Epithelial cell of esophagus (primary cell): ENCODE data around the gene RORC.

ENCODE experiments used
- DNase-seq: peaks from one replicate; pipeline ENCODE4 v3.0.0; 2010; ENCODE audit warnings: low read depth
- H3K4me3 ChIP-seq: 2 replicates; pipeline ENCODE4 v1.5.1; 2011; ENCODE audit warnings: mild to moderate bottlenecking, low read length, control low read depth
- TF ChIP-seq, protein P1 (sequence below): IDR thresholded peaks from 2 replicates; pipeline ENCODE4 v1.5.1; 2011; ENCODE audit warnings: low read depth, mild to moderate bottlenecking, low read length, control low read depth, inconsistent platforms; ENCODE audit not compliant: insufficient read depth; ENCODE audit errors: missing control alignments

RORC gene

DNA sequence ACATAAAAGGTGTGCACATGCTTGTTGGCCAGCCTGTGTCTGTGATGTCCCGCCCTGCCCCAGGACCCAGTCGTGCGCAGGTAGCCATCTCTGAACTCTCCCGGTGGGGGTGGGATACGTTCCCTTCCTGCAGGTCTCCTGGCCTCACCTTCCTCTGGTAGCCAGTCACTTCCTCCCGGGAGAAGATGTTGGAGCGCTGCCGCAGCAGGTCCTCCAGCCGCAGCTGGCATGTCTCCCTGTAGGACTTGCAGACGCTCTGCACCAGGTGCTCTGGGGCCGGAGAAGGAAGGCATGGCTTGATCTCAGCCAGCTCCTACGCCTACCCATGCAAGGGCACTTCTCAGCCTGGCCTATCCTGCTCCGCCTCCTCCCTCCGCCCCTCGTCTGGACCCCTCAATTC, 17.2 kb downstream of the RORC start:
- no peak overlapping the region for H3K4me3 ChIP-seq
- TF ChIP-seq, protein P1, sequence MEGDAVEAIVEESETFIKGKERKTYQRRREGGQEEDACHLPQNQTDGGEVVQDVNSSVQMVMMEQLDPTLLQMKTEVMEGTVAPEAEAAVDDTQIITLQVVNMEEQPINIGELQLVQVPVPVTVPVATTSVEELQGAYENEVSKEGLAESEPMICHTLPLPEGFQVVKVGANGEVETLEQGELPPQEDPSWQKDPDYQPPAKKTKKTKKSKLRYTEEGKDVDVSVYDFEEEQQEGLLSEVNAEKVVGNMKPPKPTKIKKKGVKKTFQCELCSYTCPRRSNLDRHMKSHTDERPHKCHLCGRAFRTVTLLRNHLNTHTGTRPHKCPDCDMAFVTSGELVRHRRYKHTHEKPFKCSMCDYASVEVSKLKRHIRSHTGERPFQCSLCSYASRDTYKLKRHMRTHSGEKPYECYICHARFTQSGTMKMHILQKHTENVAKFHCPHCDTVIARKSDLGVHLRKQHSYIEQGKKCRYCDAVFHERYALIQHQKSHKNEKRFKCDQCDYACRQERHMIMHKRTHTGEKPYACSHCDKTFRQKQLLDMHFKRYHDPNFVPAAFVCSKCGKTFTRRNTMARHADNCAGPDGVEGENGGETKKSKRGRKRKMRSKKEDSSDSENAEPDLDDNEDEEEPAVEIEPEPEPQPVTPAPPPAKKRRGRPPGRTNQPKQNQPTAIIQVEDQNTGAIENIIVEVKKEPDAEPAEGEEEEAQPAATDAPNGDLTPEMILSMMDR: no peak
- DNase-seq: no peak

DNA sequence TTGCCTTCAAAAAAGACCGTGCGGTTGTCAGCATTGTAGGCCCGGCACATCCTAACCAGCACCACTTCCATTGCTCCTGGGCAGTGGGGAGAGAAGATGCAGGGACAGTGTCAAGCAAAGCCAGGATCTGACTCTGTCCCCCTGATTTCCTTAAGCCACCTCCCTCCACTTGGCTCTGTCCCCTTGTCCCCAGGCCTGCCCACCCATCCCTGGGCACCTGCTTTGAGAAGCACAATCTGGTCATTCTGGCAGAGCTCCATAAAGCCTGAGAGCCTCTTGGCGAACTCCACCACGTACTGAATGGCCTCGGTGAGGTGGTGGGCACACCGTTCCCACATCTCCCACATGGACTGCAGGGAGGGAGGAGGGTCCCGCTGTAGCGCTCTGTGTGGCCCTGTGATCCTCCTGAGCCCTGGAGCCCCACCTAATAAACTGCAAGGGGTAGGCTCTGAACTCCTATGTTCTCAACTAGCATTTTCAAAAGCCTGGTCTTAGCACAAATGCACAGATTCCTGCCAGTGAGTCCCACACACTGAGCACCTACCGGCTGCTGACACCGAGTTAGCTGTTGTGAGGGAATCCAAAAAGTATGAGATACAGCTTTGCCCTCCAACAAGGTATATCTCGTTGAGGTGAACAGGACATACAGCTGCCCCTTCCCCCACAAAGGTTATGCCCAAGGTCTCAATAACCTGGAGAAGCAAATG, 18.2 kb downstream of the RORC start:
- TF ChIP-seq, protein P1: no peak
- H3K4me3 ChIP-seq: no peak overlapping the region
- DNase-seq: no peak

DNA sequence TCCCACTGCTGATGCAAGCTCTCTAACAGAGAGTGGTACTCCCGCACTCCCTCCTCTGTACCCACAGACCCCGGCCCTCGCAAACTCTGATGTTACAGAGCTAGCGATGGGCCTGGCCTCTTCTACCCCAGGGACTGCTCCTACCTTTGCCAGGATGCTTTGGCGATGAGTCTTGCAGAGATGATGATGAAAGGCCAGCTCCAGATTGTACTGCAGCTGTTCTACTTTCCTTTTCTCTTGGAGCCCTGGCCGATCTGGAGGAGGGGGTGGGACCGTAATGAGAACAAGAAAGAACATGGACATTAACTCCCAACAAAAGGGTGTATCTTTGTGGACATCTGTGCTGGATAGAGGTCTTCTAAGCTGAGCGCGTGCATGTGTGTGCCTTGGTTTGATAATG, 20.4 kb downstream of the RORC start:
- no peak for DNase-seq
- TF ChIP-seq, protein P1: no peak
- H3K4me3 ChIP-seq: no peak overlapping the region

DNA sequence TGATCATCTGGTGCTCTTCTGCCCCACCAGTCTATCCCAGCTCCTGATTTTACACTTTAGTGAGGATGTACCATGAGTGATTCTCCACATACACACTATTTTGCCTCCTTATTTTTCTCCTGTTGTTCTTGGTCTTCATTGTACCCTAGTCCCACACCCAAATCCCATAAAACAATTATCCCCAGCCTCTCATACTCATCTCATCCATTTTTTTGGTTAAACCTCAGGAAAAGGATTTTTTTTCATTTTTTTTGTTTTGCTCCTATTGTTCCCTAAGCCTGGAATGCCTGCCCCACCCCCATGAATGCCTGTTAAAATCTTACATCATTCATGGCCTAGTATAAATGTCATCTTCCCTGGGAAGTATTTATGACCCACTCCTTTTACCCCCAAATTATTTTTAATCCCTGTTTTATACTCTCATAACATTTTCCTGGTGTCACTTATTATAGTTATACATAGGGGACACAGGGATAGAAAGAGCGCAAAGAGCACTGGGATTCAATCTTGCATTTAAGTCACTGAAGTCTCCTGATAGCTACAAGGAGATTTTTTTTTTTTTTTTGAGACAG, 21.5 kb downstream of the RORC start:
- TF ChIP-seq, protein P1: no peak
- DNase-seq: no peak
- no peak overlapping the region for H3K4me3 ChIP-seq

DNA sequence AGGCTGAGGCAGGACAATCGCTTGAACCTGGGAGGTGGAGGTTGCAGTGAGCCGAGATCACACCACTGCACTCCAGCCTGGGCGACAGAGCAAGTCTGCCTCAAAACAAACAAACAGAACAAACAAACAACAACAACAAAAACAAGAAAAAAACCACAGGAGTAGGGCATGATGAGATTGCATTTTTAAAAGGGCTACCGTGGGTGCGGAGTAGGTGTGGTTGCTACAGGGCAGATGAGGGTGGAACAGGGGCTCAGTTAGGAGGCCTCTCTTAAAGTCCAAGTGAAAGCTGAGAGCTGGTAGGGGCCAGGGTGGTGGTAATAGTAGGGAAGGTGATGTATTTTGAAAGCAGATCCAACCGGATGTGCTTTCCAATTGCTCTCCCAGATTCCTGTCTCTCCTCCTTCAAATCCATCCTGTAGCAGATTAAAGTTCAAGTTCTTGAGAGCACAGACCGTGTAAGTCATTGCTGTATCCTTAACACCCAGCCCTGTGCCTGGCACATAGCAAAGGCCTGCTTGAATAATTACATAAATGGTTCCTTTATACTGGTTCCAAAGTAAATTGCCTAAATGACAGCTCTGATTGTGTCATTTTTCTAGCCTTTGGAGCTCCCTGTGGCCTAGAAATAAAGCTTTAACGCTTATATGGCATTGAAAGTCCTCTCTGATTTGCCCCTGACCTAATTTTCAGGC, 22.2 kb downstream of the RORC start:
- no peak overlapping the region for H3K4me3 ChIP-seq
- TF ChIP-seq, protein P1: no peak
- DNase-seq: no peak

DNA sequence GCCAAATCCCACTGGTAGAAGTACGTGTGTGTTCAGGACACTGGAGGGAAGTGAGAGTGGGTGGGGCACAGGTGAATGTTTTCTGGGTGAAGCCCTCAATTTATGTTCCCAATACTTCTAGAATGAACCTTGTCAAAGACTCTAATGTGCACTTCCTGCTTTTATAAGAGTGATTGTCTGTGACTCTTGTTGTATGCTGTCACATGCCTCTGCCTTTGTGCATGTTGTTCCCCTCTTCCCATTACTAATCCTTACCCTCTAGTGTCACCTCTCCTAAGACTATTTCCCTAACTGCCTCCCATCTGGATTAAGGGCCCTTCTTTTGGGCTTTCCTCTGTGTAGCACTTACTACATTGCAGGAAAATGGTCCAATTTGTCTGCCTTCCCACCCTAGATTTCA, 23.8 kb downstream of the RORC start:
- H3K4me3 ChIP-seq: no peak overlapping the region
- TF ChIP-seq, protein P1: no peak
- DNase-seq: no peak

DNA sequence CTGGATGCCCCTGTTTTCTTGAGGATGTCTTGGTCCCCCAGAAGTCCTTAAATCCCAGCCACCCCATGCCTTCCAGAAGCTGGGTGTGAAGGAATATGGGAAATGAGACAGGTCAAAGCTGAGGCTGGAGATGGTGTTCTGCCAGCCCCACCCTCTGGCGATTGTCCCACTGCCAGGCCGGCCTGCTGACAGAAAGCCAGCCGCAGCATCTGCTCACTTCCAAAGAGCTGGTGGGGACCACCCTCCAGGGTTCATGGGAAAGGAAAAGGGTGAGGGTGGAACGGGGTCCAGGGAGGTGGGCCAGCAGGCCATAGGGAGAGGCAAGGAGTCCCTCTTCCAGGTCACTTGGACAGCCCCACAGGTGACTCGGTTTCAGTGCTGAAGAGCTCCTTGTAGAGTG, 24.5 kb downstream of the RORC start:
- TF ChIP-seq, protein P1: no peak
- no peak for DNase-seq
- no peak overlapping the region for H3K4me3 ChIP-seq
